Heart right ventricle (tissue), 16 donors: Measurements from ENCODE around the gene LRRC8C. TPM values are rescaled to one million over a fixed set of nuclear protein-coding genes. Genes with fewer than 3 reads are reported as not detected.

Experiments
- ATAC-seq, 8 donors: fragments of 200-7000 bp; cut with Tn5 transposase; one replicate each; pipeline ENCODE4 v1.9.1; 2020; ENCODE audit warnings: mild to moderate bottlenecking in 8 of 8, moderate library complexity in 8 of 8, moderate number of reproducible peaks in 1 of 8
- DNase-seq, 2 donors: peaks; one replicate each; pipeline ENCODE4 v3.0.0-alpha.2; 2020
- H3K27ac ChIP-seq, 10 donors: fragments of 200-600 bp; sonication (generic) in 2 of 10; one replicate each; pipeline versions ENCODE4 v1.5.0 to v1.8.0; 2020 to 2022; ENCODE audit warnings: mild to moderate bottlenecking in 3 of 10
- H3K27me3 ChIP-seq, 7 donors: fragments of 200-600 bp; one replicate each; pipeline ENCODE4 v1.8.0; 2021 to 2022; ENCODE audit warnings: mild to moderate bottlenecking in 2 of 7
- H3K36me3 ChIP-seq, 9 donors: fragments of 200-600 bp; sonication (generic) in 1 of 9; one replicate each; pipeline versions ENCODE4 v1.5.0 to v1.8.0; 2020 to 2022; ENCODE audit warnings: mild to moderate bottlenecking in 2 of 9
- H3K4me1 ChIP-seq, 9 donors: fragments of 200-600 bp; sonication (generic) in 1 of 9; one replicate each; pipeline versions ENCODE4 v1.5.0 to v1.8.0; 2020 to 2022; ENCODE audit warnings: mild to moderate bottlenecking in 4 of 9
- H3K4me3 ChIP-seq, 10 donors: fragments of 200-600 bp; sonication (generic) in 2 of 10; one replicate each; pipeline versions ENCODE4 v1.5.0 to v1.8.0; 2020 to 2022; ENCODE audit warnings: mild to moderate bottlenecking in 7 of 10, moderate library complexity in 2 of 10
- H3K9me3 ChIP-seq, 11 donors: fragments of 200-600 bp in 10 of 11; sonication (generic) in 2 of 11; one replicate each; pipeline versions ENCODE4 v1.5.0 to v1.8.0; 2013 to 2022; ENCODE audit warnings: mild to moderate bottlenecking in 2 of 11, control low read depth in 1 of 11, moderate library complexity in 1 of 11
- WGBS, 2 donors: extraction: QIAGEN DNeasy Blood & Tissue Kit; methylation state at CpG; one replicate each; pipeline ENCODE4 v1.1.7; 2013; ENCODE audit warnings: inconsistent platforms in 1 of 2; 5-methylcytosine and 5-hydroxymethylcytosine counted together
- intact Hi-C, 10 donors: fragments of 100-400 bp; cut with DNase I; formaldehyde crosslinking; loops; one replicate each; pipeline versions ENCODE4 v1.11.1 to v1.14.2; 2022
- polyA plus RNA-seq, 2 donors: library from polyadenylated mRNA; stranded (reverse); fragments of 200-250 nt; gene quantifications; one replicate each; pipeline ENCODE4 v1.2.3, GENCODE V29; 2013
- total RNA-seq, 10 donors: library from RNA; stranded (reverse); fragmentation: NEBNext Ultra II Directional in 3 of 10; extraction: Animal tissue kit (Norgen Biotek cat#: 25700) in 3 of 10; gene quantifications; one replicate each; pipeline versions ENCODE4 v1.2.1 to v1.2.4, GENCODE V29; 2021 to 2023
- TF ChIP-seq, protein P1 (sequence below), 9 donors: fragments of 200-600 bp; sonication (generic) in 2 of 9; IDR thresholded peaks; one replicate each; pipeline versions ENCODE4 v1.5.0 to v1.8.0; 2021 to 2022; ENCODE audit warnings: antibody characterized with exemption in 9 of 9, mild to moderate bottlenecking in 5 of 9, moderate library complexity in 1 of 9
- donor health status: Arrhythmogenic right ventricular cardiomyopathy.
- donor health status: ischemic (EF 13 %, LVEDD 7.1; RV severe dilation, severe dysfunction).
- donor health status: healthy with polysubstance abuse.
- donor health status: DM: no; HTN: yes; CAD: no.
- donor health status: DM: no; HTN: no; CAD: no.
- donor health status: ischemic (EF 25% LVEDD 6.9; RV normal size, moderate dysfunction).
- donor health status: ischemic (EF 25% LVEDD 5.7; RV mildly dilated, moderate dysfunction).
- donor health status: healthy.
- donor health status: DM: yes; HTN: yes; CAD: no.
- donor health status: Ischemic cardiomyopathy.
- donor health status: ischemic (EF 35%, LVEDD 5.7; RV mildly dilated, moderate dysfunction).
- donor health status: nonischemic (EF 11% LVEDD 7.7; RV severe dilation, severe dysfunction).
- donor health status: DM: yes; HTN: yes; CAD: no.
- donor health status: PGD.
- donor health status: ischemic (EF 29% LVEDD 5.4; RV normal size, mild dysfunction).
- donor health status: nonischemic (EF 23%, LVEDD 6.1; RV moderate dilation, normal function).

Gene LRRC8C
- total and polyA plus RNA-seq, 12 donors, result 3.7 to 12.3 (median 8.2) TPM

DNA sequence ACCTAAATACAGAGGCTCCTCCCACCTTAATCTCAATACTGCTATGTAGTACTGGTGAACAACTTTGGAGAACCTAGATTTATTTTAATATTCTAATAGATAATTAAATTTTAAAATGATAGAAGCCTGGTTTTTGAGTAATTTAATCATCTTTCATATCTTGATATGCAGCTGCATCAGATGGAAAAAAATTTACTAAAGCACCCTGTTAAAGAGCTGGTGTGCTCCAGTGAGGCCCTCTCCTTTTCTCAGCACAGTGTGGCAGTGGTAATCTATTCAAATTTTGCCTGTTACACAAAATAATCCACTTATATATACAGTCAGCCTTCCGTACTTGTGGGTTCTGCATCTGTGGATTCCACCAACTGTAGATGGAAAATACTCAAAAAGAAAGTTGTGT, 82.8 kb downstream of the LRRC8C start:
- TF ChIP-seq, protein P1, sequence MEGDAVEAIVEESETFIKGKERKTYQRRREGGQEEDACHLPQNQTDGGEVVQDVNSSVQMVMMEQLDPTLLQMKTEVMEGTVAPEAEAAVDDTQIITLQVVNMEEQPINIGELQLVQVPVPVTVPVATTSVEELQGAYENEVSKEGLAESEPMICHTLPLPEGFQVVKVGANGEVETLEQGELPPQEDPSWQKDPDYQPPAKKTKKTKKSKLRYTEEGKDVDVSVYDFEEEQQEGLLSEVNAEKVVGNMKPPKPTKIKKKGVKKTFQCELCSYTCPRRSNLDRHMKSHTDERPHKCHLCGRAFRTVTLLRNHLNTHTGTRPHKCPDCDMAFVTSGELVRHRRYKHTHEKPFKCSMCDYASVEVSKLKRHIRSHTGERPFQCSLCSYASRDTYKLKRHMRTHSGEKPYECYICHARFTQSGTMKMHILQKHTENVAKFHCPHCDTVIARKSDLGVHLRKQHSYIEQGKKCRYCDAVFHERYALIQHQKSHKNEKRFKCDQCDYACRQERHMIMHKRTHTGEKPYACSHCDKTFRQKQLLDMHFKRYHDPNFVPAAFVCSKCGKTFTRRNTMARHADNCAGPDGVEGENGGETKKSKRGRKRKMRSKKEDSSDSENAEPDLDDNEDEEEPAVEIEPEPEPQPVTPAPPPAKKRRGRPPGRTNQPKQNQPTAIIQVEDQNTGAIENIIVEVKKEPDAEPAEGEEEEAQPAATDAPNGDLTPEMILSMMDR (IDR thresholded peaks at IDR 0.05), result no peak
- DNase-seq, result no peak
- no peak overlapping the region for H3K27ac ChIP-seq
- ATAC-seq, result no peak
- H3K36me3 ChIP-seq, result peaks cover 0 to 53% (median 18%) of the 10 kb centered on the region in 9 donors
- intact Hi-C loops, result no loop called here
- H3K27me3 ChIP-seq, result no peaks in the 10 kb centered on the region
- H3K9me3 ChIP-seq, result no peaks in the 10 kb centered on the region
- WGBS, 2 donors, result 98 to 100% methylated on average over 1 of the region's 1 CpG
- H3K4me3 ChIP-seq, result no peak overlapping the region
- peaks cover 3 to 39% (median 21%) of the 10 kb centered on the region in 9 donors for H3K4me1 ChIP-seq

DNA sequence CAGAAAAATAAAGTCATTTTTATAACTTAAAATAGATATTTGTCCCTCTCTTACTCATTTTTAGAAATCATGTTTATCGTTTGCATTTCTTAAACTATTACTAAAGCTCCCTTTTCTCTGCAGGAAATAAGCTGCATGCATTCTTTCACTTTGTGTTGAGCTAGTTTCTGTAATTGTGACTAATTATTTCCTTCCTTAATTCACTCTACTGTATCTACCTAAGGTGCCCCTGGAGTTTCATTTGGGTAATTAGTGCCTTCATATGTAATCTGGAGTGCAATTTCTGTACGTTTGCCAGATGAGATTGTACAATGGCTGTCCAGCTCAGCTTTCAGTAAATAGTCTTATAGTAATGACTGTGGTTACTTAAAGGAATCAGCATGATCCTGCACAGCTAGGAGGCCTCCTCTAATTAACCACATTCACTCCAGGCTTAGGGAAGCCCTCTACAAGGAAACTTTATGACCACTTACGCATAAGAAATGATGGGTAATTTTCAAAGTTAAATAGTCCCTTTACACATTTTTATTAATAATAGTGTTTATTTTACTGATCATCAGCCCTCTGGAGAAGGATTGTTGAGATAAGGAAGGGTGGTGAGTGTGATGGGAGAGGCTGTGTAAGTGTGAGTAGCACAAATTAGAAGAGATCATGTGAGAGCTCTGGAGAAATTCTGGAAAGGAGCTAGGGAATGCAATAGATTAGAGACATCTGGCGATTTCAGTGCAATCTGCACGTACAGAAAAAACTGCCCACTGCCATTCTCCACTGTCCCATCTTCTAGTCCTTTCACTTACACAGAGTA, 86.8 kb downstream of the LRRC8C start:
- H3K4me1 ChIP-seq, result peaks cover 9 to 68% (median 44%) of the 10 kb centered on the region in 9 donors
- peak overlapping the region in 1 of 10 donors; percentile 5 for H3K4me3 ChIP-seq
- H3K36me3 ChIP-seq, result peaks cover 0 to 17% (median 0%) of the 10 kb centered on the region in 9 donors
- no peaks in the 10 kb centered on the region for H3K27me3 ChIP-seq
- intact Hi-C loops, result loop anchor here in 6 of 10 donors (5.0 kb wide), 3 partner anchors 38 to 87 kb away; partner anchors contain the start of gene LRRC8C (in 2 of the 6)
- peak overlapping the region in 7 of 10 donors; percentile 18 to 86 (median 54) for H3K27ac ChIP-seq
- WGBS, 2 donors, result 36 to 38% methylated on average over 5 of the region's 5 CpGs
- peak in 2 of 8 donors; percentile 14 to 37 for ATAC-seq
- TF ChIP-seq, protein P1 (IDR thresholded peaks at IDR 0.05), result no peak
- DNase-seq, result no peak
- no peaks in the 10 kb centered on the region for H3K9me3 ChIP-seq

DNA sequence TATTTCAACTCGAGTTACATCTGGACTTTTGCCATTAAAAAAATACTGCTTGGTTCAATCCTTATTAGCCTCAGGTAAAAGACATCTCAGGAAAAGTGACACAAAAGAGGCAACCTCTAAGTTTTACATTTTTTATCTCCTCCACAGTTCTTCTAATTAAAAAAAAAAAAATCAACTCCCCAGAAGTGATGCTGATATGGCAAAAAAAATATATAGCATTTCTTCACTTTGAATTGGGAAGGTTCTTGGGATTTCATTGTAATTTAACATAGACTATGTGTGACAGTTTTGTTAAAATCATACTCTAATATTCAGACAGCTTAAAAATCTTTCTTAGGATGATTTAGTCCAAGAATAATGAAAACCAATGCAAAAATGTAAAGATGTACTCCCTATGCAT, 87.9 kb downstream of the LRRC8C start:
- H3K4me1 ChIP-seq, result peaks cover 9 to 79% (median 55%) of the 10 kb centered on the region in 9 donors
- no peak for DNase-seq
- no peak for ATAC-seq
- no peaks in the 10 kb centered on the region for H3K27me3 ChIP-seq
- H3K27ac ChIP-seq, result peak overlapping the region in 5 of 10 donors; percentile 48 to 86 (median 55)
- intact Hi-C loops, result loop anchor here in 6 of 10 donors (5.0 kb wide), 3 partner anchors 36 to 89 kb away; partner anchors contain the start of gene LRRC8C (in 2 of the 6)
- TF ChIP-seq, protein P1 (IDR thresholded peaks at IDR 0.05), result no peak
- no peak overlapping the region for H3K4me3 ChIP-seq
- H3K36me3 ChIP-seq, result peaks cover 0 to 6% (median 0%) of the 10 kb centered on the region in 9 donors
- 69 to 70% methylated on average over 1 of the region's 1 CpG for WGBS, 2 donors
- H3K9me3 ChIP-seq, result no peaks in the 10 kb centered on the region

DNA sequence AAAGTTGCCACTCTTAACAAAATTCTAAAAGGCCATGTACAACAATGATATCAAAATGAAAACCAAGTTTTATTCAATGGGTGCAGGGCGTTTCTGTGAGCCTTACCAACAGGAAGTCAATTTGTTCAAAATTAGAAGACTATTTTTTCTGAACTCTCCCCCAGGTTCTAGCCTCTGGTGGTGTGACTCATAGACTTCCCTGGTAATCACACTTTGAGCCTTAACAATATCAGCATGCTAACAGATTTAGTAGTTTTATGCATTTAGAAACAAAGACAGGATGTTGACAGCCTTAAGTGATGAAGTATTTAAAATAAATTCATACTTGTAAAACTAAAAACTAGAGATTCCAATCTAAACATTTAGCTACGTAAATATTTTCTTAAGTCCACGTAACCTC, 88.4 kb downstream of the LRRC8C start:
- DNase-seq (peak in 1 of 2 donors; percentile 33), ATAC-seq (peak; percentile 31 to 75 (median 59))
- Histone ChIP-seq H3K27ac (peak overlapping the region in 9 of 10 donors; percentile 19 to 86 (median 53)), H3K4me3 (no peak overlapping the region), H3K27me3 (no peaks in the 10 kb centered on the region), H3K4me1 (peaks cover 9 to 81% (median 57%) of the 10 kb centered on the region in 9 donors), H3K36me3 (peaks cover 0 to under 1% (median 0%) of the 10 kb centered on the region in 9 donors), H3K9me3 (no peaks in the 10 kb centered on the region)
- WGBS, 2 donors, result 66 to 69% methylated on average over 3 of the region's 3 CpGs
- TF ChIP-seq, protein P1 (IDR thresholded peaks at IDR 0.05), result no peak
- intact Hi-C loops, result loop anchor here in 6 of 10 donors (5.0 kb wide), 3 partner anchors 36 to 89 kb away; partner anchors contain the start of gene LRRC8C (in 2 of the 6)
